GM12873 (cell line): Measurements from ENCODE around the gene KSR2.

ENCODE experiments used
- CTCF ChIP-seq: IDR thresholded peaks from 2 replicates; pipeline ENCODE4 v1.5.1; 2012; ENCODE audit warnings: low read depth, mild to moderate bottlenecking, moderate library complexity, low read length, control low read depth; ENCODE audit not compliant: insufficient read depth; ENCODE audit errors: missing control alignments

Gene KSR2

DNA sequence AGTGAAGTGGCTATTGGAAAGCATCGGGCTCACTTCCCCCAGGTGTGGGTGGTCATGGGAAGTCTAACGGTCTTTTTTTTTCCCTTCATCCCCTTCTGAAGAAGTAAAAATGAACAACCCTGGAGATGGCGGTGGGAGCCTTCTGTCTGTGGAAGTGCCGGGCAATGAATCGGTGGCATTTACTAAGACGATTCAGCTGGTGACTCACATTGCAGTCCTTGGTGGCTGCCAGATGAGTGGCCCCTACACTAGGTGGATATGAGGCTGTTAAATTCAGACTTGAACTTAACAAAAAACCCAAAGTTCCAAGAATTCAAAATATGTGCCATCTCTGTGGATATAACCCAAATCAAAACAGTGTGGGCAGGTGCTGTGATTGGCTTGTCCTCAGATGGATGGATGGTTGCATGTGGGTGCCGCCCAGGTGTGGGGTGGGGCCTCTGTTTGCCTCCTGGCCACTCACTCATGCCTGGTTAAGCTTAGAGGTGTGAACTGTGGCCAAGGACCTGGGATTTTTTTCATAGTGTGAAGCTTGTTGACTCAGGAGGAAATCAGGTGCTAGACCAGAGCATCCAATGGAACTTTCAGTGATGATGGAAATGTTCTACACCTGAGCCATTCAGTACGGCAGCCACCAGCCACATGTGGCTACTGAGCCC is 430.6 kb downstream of the KSR2 start:
- TF ChIP-seq CTCF, result no peak

DNA sequence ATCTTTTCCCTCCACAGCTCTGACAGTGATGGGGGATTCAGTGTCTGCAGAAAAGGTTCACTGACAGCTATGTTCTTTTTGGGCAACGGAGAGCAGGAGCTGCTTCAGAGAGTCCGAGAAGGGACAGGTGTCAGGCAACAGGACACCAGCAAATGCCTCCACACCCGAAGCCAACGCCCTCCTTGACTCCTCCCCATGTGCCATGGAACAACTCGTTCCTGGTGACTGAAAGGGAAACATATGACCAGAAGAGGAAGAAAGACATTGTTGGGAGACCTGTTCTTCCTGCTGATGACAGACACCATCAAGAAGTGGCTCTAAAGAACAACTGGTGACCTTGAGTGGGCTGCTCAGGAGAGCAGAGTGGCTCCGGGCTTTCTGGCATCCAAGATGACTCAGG is 435.1 kb downstream of the KSR2 start:
- no peak for TF ChIP-seq CTCF

DNA sequence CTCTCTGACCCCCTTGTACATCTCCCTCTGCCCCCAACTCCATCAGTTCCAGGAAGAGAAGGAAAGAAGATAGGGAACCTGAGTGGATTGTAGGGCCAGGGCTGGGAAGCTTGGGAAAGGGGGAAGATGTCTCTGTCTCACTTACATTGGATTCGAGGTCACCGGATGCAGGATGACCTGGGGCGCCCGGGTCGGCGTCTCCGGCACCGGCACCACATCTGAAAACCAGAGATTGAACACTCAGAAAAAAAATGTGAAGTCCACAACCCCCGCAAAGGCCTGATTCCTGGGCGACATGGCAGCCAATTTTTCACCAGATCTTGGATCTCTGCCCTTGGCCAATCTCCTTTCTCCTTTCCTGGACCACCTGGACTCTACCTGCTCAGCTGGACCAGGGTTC is 438.0 kb downstream of the KSR2 start:
- no peak for TF ChIP-seq CTCF

GRCh38 chr12:117528538-117528937 is 440.3 kb downstream of the KSR2 start:
- no peak for TF ChIP-seq CTCF

DNA sequence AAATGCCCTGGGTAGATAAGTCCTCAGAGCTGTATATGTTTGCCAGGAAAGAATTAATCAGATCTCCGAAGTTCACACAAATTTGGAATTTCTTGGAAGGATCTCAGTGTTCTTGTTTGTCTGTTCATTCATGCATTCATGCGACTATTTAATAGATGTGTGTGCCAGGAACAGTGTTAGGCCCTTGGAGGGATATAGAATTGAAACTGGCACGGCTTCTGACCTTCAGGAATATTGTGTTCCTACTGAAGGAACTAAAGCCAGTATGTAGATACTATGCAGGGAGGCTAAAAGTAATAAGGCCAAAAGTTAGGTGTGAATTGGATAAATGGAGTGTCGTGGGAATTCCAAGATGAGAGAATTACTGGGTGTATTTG is 441.3 kb downstream of the KSR2 start:
- no peak for TF ChIP-seq CTCF

GRCh38 chr12:117526757-117527478 is 441.9 kb downstream of the KSR2 start:
- TF ChIP-seq CTCF, result no peak

DNA sequence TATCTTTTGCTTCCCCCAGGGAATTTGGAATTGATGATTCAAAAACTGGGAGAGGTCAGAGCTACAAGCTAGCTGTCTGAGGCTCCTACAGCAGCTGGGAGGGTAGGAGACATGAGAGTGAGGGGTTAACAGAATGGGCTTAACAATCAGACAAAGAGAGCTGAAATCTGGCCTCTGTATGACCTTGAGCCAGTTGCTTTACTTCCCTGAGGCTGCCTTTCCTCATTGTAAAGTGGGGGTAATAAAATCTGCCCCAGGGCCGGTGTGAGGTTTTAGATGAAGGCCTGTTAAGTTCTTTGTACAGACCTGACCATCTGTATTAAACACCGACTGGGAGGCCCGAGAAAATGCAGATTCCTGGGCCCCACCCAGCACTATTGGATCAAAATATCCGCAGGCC is 443.0 kb downstream of the KSR2 start:
- no peak for TF ChIP-seq CTCF
